ENCODE data around the gene GNPTG.

GNPTG gene

DNA sequence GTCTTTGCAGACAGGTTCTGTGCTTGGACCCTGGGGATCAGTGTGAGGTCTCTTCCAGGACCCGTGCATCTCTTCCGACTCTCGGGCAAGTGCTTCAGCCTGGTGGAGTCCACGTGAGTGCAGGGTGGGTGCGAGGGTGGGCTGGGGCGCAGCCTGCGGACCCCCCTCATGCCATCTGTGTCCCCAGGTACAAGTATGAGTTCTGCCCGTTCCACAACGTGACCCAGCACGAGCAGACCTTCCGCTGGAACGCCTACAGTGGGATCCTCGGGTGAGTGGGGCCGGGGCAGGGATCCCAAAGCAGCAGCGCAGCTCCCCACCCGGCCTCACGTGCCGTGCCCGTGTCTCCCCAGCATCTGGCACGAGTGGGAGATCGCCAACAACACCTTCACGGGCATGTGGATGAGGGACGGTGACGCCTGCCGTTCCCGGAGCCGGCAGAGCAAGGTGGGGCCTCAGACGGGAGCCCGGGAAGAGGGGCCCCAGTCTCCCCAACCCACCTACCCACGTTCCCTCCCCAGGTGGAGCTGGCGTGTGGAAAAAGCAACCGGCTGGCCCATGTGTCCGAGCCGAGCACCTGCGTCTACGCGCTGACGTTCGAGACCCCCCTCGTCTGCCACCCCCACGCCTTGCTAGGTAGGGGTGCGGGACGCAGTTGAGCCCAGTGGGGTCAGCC lies 10.1 kb downstream of the GNPTG start:
- H3K4me3 ChIP-seq (ENCODE audit: low read depth, low read length) = no peak overlapping the region
- DNase-seq (ENCODE audit: low read depth) = no peak

DNA sequence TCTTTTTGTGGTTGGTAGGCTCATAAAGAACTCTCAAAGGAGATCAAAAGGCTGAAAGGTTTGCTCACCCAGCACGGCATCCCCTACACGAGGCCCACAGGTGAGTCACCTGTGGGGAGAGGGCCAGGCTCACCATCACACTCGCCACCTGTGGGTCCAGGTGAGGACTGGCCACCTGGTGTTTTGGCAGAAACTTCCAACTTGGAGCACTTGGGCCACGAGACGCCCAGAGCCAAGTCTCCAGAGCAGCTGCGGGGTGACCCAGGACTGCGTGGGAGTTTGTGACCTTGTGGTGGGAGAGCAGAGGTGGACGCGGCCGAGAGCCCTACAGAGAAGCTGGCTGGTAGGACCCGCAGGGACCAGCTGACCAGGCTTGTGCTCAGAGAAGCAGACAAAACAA lies 11.1 kb downstream of the GNPTG start:
- no peak overlapping the region for H3K4me3 ChIP-seq (ENCODE audit: low read depth, low read length)
- no peak for DNase-seq (ENCODE audit: low read depth)

DNA sequence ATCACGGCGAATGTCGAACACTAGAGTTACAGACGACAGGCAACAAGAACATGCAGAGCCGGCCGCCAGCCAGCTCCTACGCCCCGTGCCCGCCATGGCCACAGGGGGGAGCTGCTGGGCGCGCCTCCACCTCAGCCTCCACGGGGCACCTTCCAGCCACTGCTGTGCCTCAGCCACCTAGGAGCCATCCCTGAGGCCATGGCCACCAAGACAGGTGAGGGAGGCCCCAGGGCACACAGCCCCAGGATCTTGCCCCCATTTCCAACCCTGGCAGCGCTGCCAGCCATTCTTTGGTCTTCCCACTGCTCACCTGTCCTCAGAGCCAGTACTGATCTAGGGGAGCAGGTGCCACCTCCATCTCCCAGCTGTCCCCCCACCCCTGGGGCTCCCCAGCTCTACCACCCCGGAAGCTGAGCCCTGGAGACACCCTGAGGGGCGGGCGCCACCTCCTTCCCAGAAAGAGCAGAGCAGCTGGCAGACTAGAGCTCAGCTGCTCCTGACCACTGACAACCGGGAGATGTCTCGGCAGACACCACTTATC lies 11.8 kb downstream of the GNPTG start:
- no peak for DNase-seq (ENCODE audit: low read depth)
- H3K4me3 ChIP-seq (ENCODE audit: low read depth, low read length) = no peak overlapping the region

DNA sequence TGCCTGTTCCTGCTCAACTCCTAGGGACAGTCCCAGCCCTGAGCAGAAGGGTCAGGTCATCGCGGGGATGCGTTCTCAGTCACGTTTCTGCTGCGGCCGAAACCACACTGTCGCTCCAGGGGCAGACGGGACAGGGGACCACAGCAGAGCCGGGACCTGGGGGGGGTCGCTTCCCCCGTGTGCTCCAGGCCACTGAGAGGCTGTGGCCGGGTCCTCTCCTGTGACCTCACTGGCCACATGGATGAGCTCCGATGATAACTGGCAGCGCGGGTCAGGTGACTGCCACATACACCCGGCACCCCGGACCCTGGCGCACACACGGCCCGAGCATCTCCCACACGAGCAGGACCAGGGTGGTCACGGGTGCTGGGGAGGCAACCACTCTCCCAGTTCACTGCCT lies 12.8 kb downstream of the GNPTG start:
- DNase-seq (ENCODE audit: low read depth) = no peak
- no peak overlapping the region for H3K4me3 ChIP-seq (ENCODE audit: low read depth, low read length)

DNA sequence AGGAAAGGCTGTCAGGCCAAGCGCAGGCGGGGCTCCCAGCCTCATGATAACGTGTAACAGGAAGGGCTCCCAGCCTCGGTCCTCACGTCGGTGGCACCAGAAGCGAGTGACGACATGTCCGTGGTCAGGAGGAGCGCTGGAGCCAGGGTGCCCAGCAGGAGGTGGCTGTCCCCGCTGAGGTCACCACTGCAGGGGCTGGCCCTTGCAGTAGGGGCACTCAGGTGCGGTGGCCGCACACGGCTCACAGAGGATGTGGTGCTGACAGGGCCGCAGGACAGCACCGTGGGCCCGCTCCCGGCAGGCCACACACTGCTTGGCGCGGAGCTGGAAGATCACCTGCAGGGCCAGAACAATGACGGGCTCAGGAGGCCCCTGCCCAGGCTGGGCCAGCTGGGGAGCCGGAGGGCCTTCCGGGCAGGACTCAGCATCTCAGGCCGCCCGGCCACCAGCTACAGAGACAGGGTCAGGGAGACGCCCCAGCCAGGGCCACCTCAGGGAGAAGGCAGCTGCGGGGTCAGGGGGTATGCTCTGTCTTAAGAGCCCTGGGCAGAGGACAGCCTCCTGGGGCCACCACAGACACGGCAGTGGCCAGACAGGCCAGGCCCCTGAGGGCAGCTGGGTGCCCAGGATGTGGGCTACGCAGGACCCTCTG lies 14.5 kb downstream of the GNPTG start:
- no peak for DNase-seq (ENCODE audit: low read depth)

DNA sequence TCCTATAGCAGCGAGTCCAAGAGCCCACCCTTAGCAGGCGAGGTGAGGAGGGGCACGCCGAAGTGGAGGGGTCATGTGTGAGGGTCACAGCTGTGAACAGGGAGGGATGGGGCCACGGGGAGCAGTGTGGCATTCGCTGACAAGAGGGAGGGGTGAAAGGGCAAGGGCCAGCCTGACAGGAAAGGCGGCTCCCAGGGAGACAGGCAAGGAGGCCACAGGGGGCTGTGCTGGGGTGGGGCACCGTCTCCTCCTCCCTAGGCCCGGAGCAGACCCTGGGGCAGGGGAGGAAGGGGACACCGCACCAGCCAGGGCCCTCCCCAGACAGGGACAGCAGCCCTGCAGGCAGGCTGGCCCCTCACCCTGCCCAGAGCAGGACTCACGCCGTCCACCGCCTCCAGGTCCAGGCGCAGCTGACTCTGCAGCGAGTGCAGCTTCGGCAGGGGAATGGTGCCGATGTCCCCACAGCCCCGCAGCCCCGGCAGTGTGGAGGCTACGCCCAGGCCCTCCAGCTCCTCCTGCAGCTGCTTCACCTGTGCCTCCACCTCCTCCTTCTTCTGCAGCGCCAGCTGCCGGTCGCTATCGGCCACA lies 15.1 kb downstream of the GNPTG start:
- H3K4me3 ChIP-seq (ENCODE audit: low read depth, low read length) = no peak overlapping the region
- DNase-seq (ENCODE audit: low read depth) = no peak

More for the DNA sequence above, 14.5 kb downstream of the GNPTG start:
- no peak overlapping the region for H3K4me3 ChIP-seq (ENCODE audit: low read depth, low read length)

DNA sequence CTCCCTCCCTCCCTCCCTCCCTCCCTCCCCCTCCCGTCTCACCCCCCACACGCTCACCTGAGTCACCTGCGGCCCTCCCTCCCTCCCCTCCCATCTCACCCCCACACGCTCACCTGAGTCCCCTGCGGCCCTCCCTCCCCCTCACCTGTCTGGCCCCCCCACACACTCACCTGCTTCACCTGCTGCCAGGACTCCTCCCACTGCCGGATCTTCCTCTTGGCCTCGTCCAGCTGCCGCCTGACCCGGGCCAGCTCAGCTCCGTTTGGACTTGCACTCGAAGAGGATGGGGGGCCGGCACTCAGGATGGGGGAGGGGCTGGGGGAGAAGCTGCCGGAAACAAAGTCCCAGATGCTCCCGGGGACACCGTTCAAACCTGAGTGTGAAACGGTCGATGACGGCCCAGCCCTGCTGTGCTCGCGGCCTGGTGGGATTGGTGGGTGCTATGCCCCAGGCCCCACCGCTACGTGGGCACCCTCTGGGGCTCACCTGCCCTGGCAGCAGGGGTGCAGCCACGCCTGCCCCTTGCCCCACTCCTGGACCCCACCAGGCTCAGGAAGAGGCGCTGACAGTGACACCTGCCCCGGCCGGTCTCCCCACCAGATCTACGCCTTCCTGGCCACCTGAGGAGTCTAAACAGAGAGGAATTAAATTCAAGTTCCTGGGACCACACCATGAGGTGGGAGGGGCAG lies 15.9 kb downstream of the GNPTG start:
- no peak for DNase-seq (ENCODE audit: low read depth)
- H3K4me3 ChIP-seq (ENCODE audit: low read depth, low read length) = no peak overlapping the region

DNA sequence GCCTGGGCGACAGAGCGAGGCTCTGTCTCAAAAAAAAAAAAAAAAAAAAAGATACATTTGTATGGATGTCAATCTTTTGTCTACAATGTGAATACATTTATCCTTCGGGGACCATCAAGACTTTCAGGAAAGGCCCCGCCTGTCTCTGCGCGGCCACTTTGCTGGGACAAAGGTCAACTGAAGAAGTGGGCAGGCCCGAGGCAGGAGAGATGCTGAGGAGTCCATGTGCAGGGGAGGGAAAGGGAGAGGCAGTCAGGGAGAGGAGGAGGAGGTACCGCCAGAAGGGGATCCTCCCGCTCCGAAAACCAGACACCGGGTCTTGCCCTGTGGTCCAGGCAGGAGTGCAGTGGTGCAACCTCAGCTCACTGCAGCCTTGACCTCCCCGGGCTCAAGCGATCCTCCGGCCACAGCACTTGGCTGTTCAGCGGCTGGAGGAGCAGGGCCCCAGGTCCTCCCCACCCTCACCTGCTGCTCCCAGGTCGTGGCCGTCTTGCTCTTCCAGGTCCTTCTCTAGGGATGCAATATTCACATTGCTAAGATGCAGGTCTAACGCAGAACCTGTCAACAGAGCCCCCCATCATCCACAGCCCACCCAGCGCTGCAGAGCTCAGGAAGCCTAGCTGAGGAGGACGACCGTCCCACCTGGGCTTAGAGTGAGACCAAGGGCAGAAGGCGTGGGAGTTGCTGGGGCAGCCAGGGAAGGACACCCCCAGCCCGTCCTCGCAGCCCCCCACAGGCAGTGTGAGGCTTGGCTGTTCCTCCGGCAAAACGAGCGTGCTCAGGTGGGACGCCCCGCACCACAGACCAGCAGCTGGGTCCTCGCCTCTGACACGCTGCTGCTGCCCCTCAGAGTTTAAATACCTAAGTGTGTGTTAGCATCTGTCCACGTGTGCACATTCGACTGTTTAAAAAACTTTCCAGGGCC lies 19.6 kb downstream of the GNPTG start:
- no peak for DNase-seq (ENCODE audit: low read depth)
- no peak overlapping the region for H3K4me3 ChIP-seq (ENCODE audit: low read depth, low read length)

DNA sequence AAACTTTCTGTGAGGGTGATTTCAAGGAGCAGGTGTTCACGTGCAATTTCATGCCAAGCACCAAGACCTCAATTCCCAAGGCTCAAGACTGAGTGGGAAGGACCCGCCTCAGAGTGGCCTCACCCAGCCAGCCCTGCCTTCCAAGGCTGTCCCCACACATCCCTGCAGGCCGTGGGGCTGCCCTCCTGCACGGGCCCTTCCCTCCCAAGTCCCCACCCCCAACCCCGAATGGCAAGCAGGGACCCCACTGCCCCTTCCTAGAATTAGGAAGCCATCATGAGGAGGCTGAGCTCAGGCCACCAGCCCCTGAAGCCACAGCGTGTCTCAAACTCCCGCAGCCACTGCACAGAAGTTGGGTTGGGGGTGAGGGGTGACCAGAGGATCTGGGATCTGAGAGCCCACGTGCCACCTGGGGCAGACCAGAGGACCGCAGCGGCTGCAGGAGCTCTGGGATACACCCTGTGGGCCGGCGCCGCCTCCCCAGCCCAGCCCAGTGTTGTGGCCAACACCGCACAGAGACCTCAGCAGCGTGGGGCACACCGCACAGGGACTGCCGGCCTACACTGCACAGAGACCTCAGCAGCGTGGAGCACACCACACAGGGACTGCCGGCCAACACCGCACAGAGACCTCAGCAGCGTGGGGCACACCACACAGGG lies 20.7 kb downstream of the GNPTG start:
- H3K4me3 ChIP-seq (ENCODE audit: low read depth, low read length) = no peak overlapping the region
- no peak for DNase-seq (ENCODE audit: low read depth)

DNA sequence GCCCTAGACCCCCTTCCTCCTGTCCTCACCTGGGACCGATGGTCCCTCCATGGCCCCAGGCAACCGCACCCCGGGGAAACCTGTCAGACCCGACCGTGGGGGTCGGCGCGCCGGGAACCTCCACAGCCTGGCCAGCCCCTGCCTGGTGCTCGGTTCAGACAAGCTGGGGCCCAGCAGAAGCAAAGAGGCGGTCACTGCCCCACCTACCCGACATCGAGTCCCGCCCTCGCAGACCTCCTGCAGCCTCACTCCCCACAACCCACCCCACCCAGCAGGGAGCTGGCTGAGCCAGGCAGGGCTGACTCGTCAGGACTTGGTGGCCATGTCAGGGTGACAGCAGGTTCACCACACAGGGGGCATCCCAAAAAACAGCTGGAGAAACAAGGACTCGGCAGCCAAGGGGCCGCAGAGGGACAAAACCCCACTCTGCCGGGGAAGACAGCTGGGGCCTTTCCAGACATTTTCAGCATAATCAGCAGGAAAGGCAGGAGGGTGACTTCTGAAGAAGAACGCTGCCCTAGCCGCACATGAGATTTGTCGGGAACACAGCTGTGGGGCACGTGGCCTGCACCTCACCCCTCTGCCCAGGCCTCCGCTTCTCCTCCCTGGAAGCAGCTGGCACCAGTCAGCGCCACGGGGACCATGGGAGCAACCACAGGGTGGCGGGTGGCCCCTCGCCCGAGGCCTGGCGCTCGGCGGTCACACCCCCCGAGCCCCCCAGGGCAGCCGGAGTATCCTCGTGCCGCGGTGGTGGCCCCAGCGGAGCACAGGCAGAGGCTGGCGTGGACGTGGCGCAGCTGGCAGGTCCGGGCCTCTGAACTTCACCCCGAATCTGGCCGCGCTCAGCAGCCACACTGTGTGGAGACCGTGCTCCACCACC lies 22.9 kb downstream of the GNPTG start:
- peak; percentile 7 for DNase-seq (ENCODE audit: low read depth)
- H3K4me3 ChIP-seq (ENCODE audit: low read depth, low read length) = no peak overlapping the region

DNA sequence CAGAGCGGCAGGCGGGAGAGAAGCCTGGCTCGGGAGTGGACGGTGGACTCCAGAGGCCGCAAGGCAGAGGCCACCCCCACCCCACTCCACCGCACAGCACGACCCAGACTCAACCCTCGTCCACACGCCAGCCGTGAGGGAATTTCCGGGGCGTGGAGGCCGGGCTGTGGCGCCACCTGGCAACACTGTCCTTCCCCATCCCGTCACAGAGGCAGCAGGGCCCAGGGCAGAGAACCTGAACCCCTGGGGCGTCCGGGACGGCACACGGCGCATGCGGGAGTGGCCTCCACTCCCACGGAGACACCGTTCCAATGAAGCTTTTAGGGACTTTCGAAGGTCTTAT lies 23.5 kb downstream of the GNPTG start:
- no peak overlapping the region for H3K4me3 ChIP-seq (ENCODE audit: low read depth, low read length)
- DNase-seq (ENCODE audit: low read depth) = no peak

DNA sequence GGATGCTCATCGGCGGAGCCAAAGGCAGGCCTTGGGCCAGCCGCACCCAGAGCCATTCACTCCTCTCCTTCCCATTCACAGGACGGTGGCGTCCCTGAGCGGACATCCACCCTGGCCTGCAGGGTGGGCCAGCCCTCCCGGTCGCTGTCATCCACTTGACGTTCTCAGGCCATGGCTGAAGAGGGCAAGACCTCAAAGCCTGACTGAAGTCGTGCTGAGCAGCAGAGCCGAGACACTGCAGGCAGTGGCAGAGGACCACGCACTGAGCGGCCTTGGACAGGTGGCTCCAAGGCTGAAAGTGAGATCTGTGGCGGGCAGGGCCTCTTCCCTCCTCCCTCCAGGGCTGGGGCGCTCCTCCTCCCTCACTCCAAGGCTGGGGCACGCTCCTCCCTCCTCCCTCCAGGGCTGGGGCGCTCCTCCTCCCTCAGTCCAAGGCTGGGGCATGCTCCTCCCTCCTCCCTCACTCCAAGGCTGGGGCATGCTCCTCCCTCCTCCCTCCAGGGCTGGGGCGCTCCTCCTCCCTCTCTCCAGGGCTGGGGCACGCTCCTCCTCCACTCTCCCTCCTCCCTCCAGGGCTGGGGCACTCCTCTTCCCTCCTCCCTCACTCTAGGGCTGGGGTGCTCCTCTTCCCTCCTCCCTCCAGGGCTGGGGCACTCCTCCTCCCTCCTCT lies 24.1 kb downstream of the GNPTG start:
- H3K4me3 ChIP-seq (ENCODE audit: low read depth, low read length) = no peak overlapping the region
- no peak for DNase-seq (ENCODE audit: low read depth)

DNA sequence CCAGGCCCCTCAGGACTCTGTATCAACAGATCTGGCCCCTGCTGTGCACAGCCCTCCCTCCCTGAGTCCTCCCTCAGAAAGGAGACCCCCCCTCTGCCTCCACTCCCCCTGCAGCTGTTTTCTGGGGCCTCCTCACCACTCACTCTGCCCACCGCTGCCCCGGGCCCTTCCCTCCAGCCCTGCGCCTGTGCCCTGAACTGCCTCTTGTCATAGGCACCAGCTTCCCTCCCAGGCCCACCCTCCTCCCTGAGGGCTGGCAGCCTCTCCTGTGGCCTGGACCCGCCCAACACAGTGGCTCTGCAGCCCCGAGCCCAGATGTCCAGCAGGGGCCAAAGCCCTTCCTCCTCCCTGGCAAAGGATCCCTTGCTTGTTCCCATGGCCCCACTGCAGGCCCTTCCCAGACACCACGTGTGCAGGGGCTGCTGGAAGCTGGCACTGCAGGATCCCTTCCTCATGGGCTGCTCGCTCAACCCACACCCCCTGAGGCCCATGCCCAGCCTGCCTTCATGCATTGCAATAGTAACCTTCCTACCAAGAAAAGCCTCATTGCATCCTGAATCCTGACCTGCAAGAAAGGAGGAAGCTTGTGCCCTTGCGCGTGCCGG lies 25.8 kb downstream of the GNPTG start:
- H3K4me3 ChIP-seq (ENCODE audit: low read depth, low read length) = no peak overlapping the region
- DNase-seq (ENCODE audit: low read depth) = no peak

DNA sequence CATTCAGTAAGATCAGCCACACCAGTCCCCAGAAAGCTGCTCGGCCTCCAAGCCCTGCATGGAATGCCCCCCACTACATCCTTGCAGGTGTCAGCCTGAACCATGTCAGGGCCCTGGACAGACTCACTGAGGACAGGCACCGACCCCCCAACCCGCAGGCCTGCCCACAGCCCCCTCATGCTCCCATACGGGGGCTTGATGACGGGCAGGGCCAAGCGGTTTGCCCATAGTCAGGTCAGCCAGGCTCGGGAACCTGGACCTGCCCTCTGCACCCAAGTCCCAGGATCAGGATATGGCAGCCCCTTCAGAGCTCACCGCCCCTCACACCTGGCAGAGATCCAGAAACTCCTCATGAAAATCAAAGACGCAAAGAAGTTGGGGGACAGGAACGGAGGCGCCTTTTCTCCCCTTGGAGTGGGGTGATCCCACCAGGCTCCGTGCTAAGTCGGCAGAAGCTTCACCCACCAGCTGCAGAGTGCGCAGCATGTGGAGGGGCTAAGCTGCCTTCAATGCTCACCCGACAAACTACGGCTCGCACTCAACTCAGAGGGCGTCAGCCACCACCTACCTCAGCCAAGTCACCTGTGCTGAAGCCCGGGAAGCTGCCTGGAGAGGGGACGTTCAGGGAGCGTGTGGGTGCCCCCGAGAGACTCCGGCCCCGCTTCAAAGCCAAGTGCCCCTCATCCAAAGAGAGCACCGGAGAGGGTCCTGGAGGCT lies 26.5 kb downstream of the GNPTG start:
- peak overlapping the region; percentile 51 for H3K4me3 ChIP-seq (ENCODE audit: low read depth, low read length)
- DNase-seq (ENCODE audit: low read depth) = no peak

DNA sequence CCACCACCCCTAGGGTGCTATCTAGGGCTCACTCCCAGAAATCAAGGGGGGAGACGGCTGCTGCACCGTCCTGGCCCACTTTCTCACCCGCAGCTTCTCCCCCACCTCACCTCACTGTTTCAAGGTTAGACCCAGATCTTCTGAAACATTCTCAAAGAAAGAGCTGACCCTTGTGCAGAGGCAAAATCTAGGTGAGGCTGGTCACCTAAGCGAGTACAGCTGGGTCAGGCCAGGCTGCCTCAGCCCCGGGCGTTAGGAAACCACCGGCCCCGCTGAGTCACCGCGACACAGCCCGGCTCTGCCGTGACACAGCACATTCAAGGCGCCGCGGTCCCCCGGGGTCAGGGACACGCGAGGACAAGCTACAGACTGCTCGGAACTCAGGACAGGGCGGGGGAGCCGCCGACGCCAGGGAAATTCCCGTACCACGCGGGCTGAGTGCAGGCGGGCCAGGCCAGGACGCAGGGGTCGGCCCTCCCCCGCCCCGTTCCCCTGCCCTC lies 27.1 kb downstream of the GNPTG start:
- peak; percentile 21 for DNase-seq (ENCODE audit: low read depth)
- peak overlapping the region; percentile 51 for H3K4me3 ChIP-seq (ENCODE audit: low read depth, low read length)

All from skeletal muscle cell (primary cell).